ENCODE data around the gene ITGB7. TPM values are rescaled to one million over a fixed set of nuclear protein-coding genes. Genes with fewer than 3 reads are reported as not detected.

Gene ITGB7
- total and polyA plus RNA-seq, 12 donors, result 0.55 to 8.4 (median 1.1) TPM

GRCh38 chr12:53225635-53226424 is 18.8 kb upstream of the ITGB7 start:
- intact Hi-C loops (cut with DNase I), result no loop called here
- Histone ChIP-seq H3K4me1 (peaks cover 9 to 42% (median 34%) of the 10 kb centered on the region in 9 donors), H3K27ac (peak overlapping the region in 1 of 10 donors; percentile 17), H3K27me3 (no peaks in the 10 kb centered on the region), H3K9me3 (no peaks in the 10 kb centered on the region), H3K36me3 (peaks cover 0 to 9% (median 0%) of the 10 kb centered on the region in 9 donors), H3K4me3 (no peak overlapping the region)
- 92% methylated on average over 10 of the region's 10 CpGs for WGBS, 2 donors
- TF ChIP-seq CTCF (IDR thresholded peaks at IDR 0.05), result no peak
- ATAC-seq (no peak), DNase-seq (no peak)

GRCh38 chr12:53224897-53225634 is 18.0 kb upstream of the ITGB7 start:
- WGBS, 2 donors, result 87% methylated on average over 10 of the region's 10 CpGs
- H3K4me3 ChIP-seq, result no peak overlapping the region
- ATAC-seq (no peak), DNase-seq (no peak)
- no peaks in the 10 kb centered on the region for H3K27me3 ChIP-seq
- peaks cover 9 to 45% (median 34%) of the 10 kb centered on the region in 9 donors for H3K4me1 ChIP-seq
- intact Hi-C loops (cut with DNase I), result no loop called here
- H3K9me3 ChIP-seq, result no peaks in the 10 kb centered on the region
- peaks cover 0 to 9% (median 0%) of the 10 kb centered on the region in 9 donors for H3K36me3 ChIP-seq
- TF ChIP-seq CTCF (IDR thresholded peaks at IDR 0.05), result no peak
- H3K27ac ChIP-seq, result peak overlapping the region in 4 of 10 donors; percentile 15 to 100 (median 58)

GRCh38 chr12:53224061-53224896 is 17.2 kb upstream of the ITGB7 start:
- peaks cover 0 to 9% (median 0%) of the 10 kb centered on the region in 9 donors for H3K36me3 ChIP-seq
- peak overlapping the region; percentile 16 to 100 (median 99) for H3K27ac ChIP-seq
- no peaks in the 10 kb centered on the region for H3K27me3 ChIP-seq
- TF ChIP-seq CTCF (IDR thresholded peaks at IDR 0.05), result peak in 1 of 9 donors; percentile 11
- 67 to 72% methylated on average over 11 of the region's 11 CpGs for WGBS, 2 donors
- no peak for DNase-seq
- no peak overlapping the region for H3K4me3 ChIP-seq
- intact Hi-C loops (cut with DNase I), result no loop called here
- H3K9me3 ChIP-seq, result no peaks in the 10 kb centered on the region
- H3K4me1 ChIP-seq, result peaks cover 9 to 48% (median 35%) of the 10 kb centered on the region in 9 donors
- no peak for ATAC-seq

Data from heart right ventricle (tissue), 16 donors.